Thoracic aorta (tissue), 2 donors: Measurements from ENCODE around the gene MARCHF6. TPM values are rescaled to one million over a fixed set of nuclear protein-coding genes. Genes with fewer than 3 reads are reported as not detected.

ENCODE experiments used
- ATAC-seq: fragments of 150-250 bp; one replicate; pipeline ENCODE4 v1.8.0; 2017; ENCODE audit warnings: low read depth; ENCODE audit not compliant: insufficient number of reproducible peaks, low FRiP score
- DNase-seq: peaks from one replicate; pipeline ENCODE4 v3.0.0-alpha.2; 2020; ENCODE audit warnings: low spot score
- H3K27ac ChIP-seq, 2 donors: fragments of 200-600 bp; sonication (generic); 1 replicate in 1 of 2; 2 replicates in 1 of 2; pipeline ENCODE4 v1.5.1; 2016; ENCODE audit warnings: mild to moderate bottlenecking in 2 of 2, moderate library complexity in 2 of 2
- H3K27me3 ChIP-seq: fragments of 200-600 bp; sonication (generic); replicated peaks from 2 replicates; pipeline ENCODE4 v1.6.0; 2016; ENCODE audit warnings: mild to moderate bottlenecking; ENCODE audit not compliant: insufficient read depth
- H3K36me3 ChIP-seq: fragments of 200-600 bp; sonication (generic); one replicate; pipeline ENCODE4 v1.5.1; 2016
- H3K4me1 ChIP-seq, 2 donors: fragments of 200-600 bp; sonication (generic); 1 replicate in 1 of 2; 2 replicates in 1 of 2; pipeline versions ENCODE4 v1.5.1 to v1.6.0; 2016; ENCODE audit warnings: low read depth in 2 of 2, mild to moderate bottlenecking in 1 of 2; ENCODE audit not compliant: control insufficient read depth in 1 of 2
- H3K4me3 ChIP-seq: fragments of 200-600 bp; sonication (generic); 2 replicates; pipeline ENCODE4 v1.5.1; 2016; ENCODE audit warnings: mild to moderate bottlenecking
- H3K9me3 ChIP-seq: fragments of 200-600 bp; sonication (generic); 2 replicates; pipeline ENCODE4 v1.5.1; 2016
- total RNA-seq, 2 donors: library from RNA; depleted of rRNA; stranded (reverse); fragments of >200 nt; gene quantifications; one replicate each; pipeline versions ENCODE4 v1.1.0 to v1.2.3, GENCODE V29; 2016
- TF ChIP-seq, protein P1 (sequence below): fragments of 200-600 bp; sonication (generic); IDR thresholded peaks from one replicate; pipeline ENCODE4 v1.5.1; 2019; ENCODE audit warnings: antibody characterized with exemption

The MARCHF6 gene
- total RNA-seq, 2 donors from 2014 or later, result 86.9 to 95.2 TPM

DNA sequence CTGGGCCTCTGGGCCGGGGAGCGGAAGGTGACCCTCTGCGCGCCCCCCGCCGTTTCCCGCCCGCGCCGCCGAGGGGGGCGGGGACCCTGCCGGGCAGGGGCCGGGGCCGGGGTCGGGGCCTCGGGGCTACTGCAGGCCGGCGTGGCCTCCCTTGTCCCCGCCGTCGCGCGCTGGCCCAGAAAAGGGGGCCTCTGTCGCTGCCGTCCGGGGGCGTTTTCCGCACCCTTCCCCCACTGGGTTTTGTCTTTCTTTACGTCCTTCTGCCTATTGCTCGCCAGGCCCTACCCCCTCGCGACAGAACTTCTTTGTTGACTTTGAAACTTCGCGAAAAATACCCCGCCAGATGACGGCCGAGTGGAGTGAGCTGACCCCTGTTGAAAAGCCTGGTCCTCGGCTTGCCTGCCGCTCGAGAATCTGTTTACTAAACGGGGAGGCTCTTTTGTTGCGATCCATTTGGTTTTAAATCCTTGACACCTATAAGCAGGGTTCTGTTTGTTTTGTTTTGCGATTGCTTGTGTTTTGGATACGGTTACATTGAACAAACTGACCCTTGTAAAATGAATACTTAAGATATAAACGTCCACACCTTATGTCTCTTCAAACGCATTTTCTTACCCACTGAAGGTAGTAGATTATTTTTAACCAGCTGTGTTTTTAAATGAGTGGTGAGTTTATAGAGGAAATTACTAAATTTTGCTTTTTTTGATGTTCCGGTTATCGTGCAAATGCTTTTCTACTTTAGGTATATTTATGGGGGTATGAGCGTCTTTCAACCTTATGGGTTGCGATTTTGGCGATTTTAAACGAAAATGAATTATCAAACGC is 765 bp downstream of the MARCHF6 start:
- ATAC-seq (no peak), DNase-seq (no peak)
- no peaks in the 10 kb centered on the region for H3K9me3 ChIP-seq
- H3K27ac ChIP-seq, result peak overlapping the region; percentile 93 to 97
- TF ChIP-seq, protein P1, sequence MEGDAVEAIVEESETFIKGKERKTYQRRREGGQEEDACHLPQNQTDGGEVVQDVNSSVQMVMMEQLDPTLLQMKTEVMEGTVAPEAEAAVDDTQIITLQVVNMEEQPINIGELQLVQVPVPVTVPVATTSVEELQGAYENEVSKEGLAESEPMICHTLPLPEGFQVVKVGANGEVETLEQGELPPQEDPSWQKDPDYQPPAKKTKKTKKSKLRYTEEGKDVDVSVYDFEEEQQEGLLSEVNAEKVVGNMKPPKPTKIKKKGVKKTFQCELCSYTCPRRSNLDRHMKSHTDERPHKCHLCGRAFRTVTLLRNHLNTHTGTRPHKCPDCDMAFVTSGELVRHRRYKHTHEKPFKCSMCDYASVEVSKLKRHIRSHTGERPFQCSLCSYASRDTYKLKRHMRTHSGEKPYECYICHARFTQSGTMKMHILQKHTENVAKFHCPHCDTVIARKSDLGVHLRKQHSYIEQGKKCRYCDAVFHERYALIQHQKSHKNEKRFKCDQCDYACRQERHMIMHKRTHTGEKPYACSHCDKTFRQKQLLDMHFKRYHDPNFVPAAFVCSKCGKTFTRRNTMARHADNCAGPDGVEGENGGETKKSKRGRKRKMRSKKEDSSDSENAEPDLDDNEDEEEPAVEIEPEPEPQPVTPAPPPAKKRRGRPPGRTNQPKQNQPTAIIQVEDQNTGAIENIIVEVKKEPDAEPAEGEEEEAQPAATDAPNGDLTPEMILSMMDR, result no peak
- H3K4me1 ChIP-seq, result peaks cover 22 to 33% of the 10 kb centered on the region in 2 donors
- no peaks in the 10 kb centered on the region for H3K36me3 ChIP-seq
- H3K27me3 ChIP-seq, result no peaks in the 10 kb centered on the region
- H3K4me3 ChIP-seq, result peak overlapping the region; percentile 99

DNA sequence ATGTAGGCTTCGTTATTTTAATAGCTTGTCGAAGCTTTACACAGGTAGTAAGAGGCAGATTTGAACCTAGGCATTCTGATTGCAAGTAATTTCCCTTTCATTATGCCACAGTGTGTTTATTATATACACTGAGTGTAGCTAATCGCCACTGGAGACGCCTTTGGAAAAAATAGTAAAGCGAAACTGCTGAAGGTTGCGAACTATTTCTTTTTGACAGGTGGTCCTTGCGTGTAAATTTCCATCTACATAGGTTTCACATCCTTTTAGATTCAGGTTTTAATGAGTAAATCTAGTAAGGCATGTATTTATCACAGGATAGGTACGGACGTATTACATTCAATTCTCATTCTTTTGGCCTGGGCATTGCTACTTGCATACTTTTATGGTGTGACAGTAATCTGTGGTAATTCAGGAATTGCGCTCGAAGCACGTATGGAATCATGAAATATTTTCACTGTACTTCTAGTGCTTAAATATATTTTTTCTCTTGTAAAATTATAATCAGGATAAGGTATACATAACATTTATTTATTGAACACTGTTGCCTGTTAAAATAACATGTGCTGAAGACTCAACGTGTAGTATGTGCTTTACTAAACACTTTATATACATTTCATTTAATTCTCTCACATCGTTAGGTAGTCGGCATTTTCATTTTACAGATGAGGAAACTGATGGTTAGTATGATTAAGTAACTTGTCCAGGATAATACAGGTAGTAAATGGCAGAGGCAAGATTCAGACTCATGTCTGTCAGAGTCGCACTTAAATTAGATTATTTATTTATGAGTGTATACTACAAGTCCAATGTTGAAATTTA is 1.8 kb downstream of the MARCHF6 start:
- peak overlapping the region in 1 of 2 donors; percentile 93 for H3K27ac ChIP-seq
- peaks cover 24 to 33% of the 10 kb centered on the region in 2 donors for H3K4me1 ChIP-seq

DNA sequence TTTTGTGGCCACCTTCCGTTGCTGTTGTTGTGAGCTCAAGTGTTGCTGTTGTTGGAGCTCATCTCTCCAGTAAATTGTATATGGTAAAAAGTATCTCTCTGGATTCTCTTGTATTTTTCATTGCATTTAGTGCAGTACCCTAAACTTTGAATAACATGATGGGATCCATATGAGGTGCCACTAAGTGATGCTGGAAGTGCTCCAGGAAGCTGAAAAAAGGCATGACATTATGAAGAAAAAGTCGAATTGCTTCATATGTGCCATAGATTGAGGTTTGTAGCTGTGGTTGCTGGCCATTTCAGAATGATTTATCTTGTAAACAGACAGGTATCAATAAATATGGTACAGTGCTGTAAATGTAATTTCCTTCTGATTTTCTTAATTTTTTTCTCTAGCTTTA is 5.5 kb downstream of the MARCHF6 start:
- no peak overlapping the region for H3K4me3 ChIP-seq
- no peaks in the 10 kb centered on the region for H3K27me3 ChIP-seq
- H3K9me3 ChIP-seq, result no peaks in the 10 kb centered on the region
- peaks cover 18 to 38% of the 10 kb centered on the region in 2 donors for H3K4me1 ChIP-seq
- TF ChIP-seq, protein P1, result no peak
- H3K27ac ChIP-seq, result no peak overlapping the region
- peaks cover 4% of the 10 kb centered on the region for H3K36me3 ChIP-seq
- DNase-seq (no peak), ATAC-seq (no peak)

More for the DNA sequence above, 1.8 kb downstream of the MARCHF6 start:
- Histone ChIP-seq H3K9me3 (no peaks in the 10 kb centered on the region), H3K36me3 (peaks cover 4% of the 10 kb centered on the region), H3K27me3 (no peaks in the 10 kb centered on the region), H3K4me3 (peak overlapping the region; percentile 99)
- TF ChIP-seq, protein P1, result no peak
- no peak for DNase-seq
- ATAC-seq, result no peak

DNA sequence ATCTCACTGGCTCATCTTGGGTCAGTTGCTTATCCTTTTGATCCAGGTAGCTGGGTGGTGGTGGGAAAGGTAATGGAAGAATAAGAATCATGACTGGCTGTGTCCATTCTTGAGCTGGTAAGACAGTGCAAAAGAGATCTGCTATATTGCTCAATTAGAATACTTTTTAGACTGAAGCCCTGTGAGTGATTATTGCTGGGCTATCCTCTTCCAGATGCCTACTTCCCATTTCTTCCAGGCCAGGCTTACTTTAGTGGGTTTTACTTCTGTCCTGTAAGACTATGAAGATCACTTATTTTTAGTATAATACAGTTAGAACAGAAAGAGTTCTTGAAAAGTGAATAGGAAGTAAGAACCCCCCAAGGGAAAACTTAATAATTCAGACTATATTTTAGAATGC is 7.2 kb downstream of the MARCHF6 start:
- TF ChIP-seq, protein P1, result no peak
- no peak overlapping the region for H3K27ac ChIP-seq
- H3K36me3 ChIP-seq, result peaks cover 4% of the 10 kb centered on the region
- no peaks in the 10 kb centered on the region for H3K9me3 ChIP-seq
- no peaks in the 10 kb centered on the region for H3K27me3 ChIP-seq
- no peak for DNase-seq
- no peak for ATAC-seq
- H3K4me1 ChIP-seq, result peaks cover 16 to 39% of the 10 kb centered on the region in 2 donors
- H3K4me3 ChIP-seq, result no peak overlapping the region
